Ramos (cell line): ENCODE data around the gene PSMB7.

ENCODE experiments used
- in situ Hi-C: fragments of 300-500 bp; cut with MboI; formaldehyde crosslinking; loops from one replicate; pipeline ENCODE4 v1.14.3; 2022; ENCODE audit warnings: low sequenced_read_pairs; ENCODE audit not compliant: unreplicated experiment

PSMB7 gene

DNA sequence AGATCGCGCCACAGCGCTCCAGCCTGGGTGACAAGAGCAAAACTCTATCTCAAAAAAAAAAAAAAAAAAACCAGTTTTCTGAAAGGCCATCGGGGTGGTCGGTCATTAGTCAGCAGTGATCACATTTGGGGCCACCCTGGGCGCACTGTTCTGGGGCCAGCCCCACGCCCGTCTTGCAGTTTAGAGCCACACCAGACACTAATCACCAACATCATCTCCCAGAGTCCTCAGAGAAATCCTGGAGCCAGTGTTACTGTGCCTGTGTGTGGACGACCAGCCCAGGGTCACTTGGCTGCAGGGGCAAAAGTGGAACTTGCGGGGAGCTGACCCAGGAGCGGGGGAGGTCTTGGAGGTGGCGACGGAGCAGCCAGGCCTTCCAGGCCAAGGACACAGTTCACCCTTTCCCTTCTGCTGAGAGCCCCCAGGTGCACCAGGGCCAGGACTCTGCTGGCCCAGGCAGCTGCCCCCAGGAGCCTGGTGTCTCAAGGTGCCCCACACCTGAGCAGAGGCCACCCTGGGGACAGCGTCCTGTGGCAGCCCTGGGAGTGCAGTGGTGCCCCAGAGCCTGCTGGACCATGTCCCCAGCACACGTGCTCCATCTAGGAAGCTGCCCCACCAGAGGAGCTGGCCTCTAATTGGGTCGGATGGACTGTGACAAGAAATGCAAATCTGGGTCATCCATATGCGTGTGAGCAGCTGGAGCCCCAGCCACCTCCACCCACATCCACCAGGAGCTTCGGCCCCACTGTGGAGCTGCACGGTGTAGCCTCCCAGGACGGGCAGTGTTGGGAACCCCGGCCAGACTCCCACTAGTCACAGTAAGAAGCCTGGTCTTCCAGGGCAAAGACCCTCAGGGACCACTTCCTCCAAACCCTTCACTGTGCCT is 106.4 kb downstream of the PSMB7 start:
- in situ Hi-C loops = no loop called here

DNA sequence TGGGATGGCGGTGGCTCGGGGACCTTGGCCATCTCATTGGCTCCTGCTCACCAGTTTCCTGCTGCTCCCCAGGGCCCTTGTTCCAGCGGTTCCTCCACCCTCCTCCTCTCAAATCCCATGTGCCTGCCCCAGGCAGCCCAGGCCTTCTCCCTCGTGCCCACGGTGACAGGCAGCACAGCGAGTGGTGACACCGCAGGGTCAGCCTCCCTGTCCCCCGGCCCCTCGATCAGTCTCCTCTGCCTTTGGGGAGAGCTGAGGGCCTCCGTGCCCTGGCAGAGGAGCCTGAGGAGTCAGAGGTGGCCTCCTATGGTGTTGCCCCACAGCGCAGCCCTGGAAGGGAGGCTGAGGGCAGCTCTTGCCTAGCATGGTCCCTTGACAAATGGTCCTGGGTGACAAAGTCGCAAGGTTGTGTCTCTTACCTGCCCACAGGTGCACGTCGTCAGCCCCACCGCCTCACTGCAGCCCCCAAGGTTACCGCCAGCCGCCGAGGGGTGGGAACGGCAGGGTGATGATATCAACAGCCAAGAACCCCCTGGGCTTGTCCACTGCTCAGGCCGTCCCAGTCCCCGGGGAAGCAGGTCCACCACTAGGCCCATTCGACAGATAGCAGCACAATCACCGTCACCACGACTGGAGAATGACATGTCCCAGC is 107.7 kb downstream of the PSMB7 start:
- in situ Hi-C loops = no loop called here

DNA sequence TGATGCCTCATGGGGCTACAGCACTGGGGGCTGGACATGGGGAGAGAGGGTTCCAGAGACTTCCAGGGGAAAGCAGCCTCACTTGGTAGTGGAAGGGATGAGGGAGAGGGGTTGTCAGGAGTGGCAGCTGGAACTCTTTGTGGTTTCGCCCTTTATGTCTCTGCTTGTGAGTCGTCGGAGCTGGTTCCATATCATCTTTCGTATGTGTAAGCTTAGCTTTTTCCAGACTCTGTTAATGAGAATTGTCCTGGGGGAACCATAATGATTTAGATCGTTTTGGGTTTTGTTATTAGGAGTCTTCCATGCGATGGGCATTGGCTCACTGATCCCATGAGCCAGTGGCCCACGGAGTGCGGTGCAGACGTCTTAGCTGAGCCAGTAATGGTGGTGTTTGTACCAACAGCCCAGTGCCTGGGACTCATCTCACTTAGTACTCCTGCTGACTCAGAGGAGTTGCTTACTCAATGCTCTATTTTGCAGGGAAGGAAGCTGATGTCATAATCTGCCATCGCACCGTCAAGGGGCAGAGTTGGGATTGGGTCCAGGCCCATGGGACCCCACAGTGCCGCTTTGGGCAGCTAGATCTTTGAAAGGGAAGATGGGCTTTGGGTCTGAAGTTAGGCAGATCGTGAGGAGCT is 109.0 kb downstream of the PSMB7 start:
- in situ Hi-C loops = no loop called here

DNA sequence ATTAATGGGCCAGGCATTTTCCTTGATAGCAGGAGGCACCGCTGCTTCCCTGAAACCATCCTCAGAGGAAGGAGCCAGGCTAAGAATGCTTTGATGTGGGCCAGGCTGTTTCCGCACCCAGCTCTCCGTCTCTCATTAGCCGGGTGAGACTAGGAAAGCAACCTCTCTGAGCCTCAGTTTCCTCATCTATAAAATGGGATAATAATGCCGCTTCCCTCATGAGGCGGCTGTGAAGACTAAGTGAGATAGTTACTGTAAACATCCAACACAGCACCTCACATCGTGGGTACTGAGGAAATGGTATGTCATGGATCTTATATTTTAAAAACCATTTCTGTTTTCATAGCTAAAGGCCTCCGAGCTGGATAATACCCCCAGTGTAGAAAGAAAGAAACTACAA is 111.0 kb downstream of the PSMB7 start:
- in situ Hi-C loops = no loop called here

DNA sequence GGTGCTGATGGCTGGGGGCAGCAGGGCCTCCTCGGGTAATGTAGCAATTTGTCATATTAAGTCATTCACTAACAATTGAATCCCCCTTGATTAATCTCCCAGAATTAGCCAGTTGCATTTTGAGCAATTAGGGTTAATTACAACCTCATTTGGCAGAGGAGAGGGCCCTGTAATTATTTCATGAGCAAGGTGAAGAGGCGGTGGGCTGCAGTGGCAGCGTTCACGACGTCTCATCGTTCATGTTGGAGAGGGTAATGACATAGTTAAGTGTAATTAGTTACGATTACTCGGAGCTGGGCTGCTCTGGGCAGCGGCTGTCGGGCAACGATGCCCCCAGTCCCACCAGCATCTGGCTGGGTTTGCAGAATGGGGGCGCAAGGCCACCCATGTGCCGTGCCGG is 111.5 kb downstream of the PSMB7 start:
- in situ Hi-C loops = no loop called here
